GM12878 (cell line): Measurements from ENCODE around the gene PROC. TPM values are rescaled to one million over a fixed set of nuclear protein-coding genes. Genes with fewer than 3 reads are reported as not detected.

Source experiments
- ATAC-seq: fragments of 200-7000 bp; cut with Tn5 transposase; 3 replicates; pipeline ENCODE4 v1.9.1; 2020; ENCODE audit warnings: mild to moderate bottlenecking, moderate library complexity
- BruUV-seq: library from RNA; stranded (reverse); fragments of 400-500 nt; replicated peaks from 2 replicates; lab custom pipeline; 2021; lab: Mats Ljungman, UMichigan
- CTCF ChIA-PET: fragments of 300-600 bp; sonication (Branson Sonifier 250); formaldehyde crosslinking; extraction: SDS; loops from one replicate; lab custom pipeline; 2021; ENCODE audit warnings: inconsistent platforms; lab: Yijun Ruan, JAX
- POLR2A ChIA-PET: fragments of 350-600 bp; formaldehyde crosslinking; extraction: SDS; loops from one replicate; lab custom pipeline; 2021; ENCODE audit warnings: inconsistent platforms; lab: Charles Lee
- RAD21 ChIA-PET: fragments of 300-600 bp; sonication (Branson Sonifier 250); formaldehyde crosslinking; loops from one replicate; lab custom pipeline; 2023; ENCODE audit warnings: antibody characterized with exemption; ENCODE audit not compliant: unreplicated experiment; lab: Charles Lee
- SMC1A ChIA-PET: fragments of 300-600 bp; sonication (Branson Sonifier 250); formaldehyde crosslinking; loops from one replicate; lab custom pipeline; 2023; ENCODE audit not compliant: unreplicated experiment, uncharacterized antibody; lab: Charles Lee
- DNase-seq: peaks from one replicate; pipeline ENCODE4 v3.0.0-alpha.2; 2011; ENCODE audit warnings: low read depth, low spot score
- FAIRE-seq: peaks from 3 replicates; lab custom pipeline; 2011; peaks lifted over from hg19 to GRCh38; lab: Jason Lieb, UNC
- H2AFZ ChIP-seq: 2 replicates; pipeline ENCODE4 v1.6.0; 2011; ENCODE audit warnings: low read depth, low read length, control low read depth; ENCODE audit not compliant: control insufficient read depth
- H3K27ac ChIP-seq: 2 replicates; pipeline ENCODE4 v1.5.1; 2011; ENCODE audit warnings: control low read depth; ENCODE audit not compliant: control insufficient read depth, insufficient read depth
- H3K27me3 ChIP-seq, 2 experiments: replicated peaks in 1 of 2; 2 replicates each; pipeline versions ENCODE4 v1.6.0 to v1.6.1; 2011; ENCODE audit warnings: low read length in 1 of 2; ENCODE audit not compliant: control insufficient read depth in 2 of 2, insufficient read depth in 2 of 2
- H3K36me3 ChIP-seq, 2 experiments: 2 replicates each; pipeline ENCODE4 v1.5.1; 2011; ENCODE audit warnings: low read length in 1 of 2; ENCODE audit not compliant: control insufficient read depth in 2 of 2, insufficient read depth in 2 of 2
- H3K4me1 ChIP-seq: 2 replicates; pipeline ENCODE4 v1.6.1; 2011; ENCODE audit warnings: mild to moderate bottlenecking, low read length, moderate library complexity, mixed read lengths; ENCODE audit not compliant: control insufficient read depth, insufficient read depth
- H3K4me2 ChIP-seq: 2 replicates; pipeline ENCODE4 v1.6.0; 2011; ENCODE audit warnings: control low read depth; ENCODE audit not compliant: control insufficient read depth, insufficient read depth
- H3K4me3 ChIP-seq: fragments of 200-600 bp; sonication (generic); 2 replicates; pipeline ENCODE4 v1.5.1; 2016
- H3K79me2 ChIP-seq: 2 replicates; pipeline ENCODE4 v1.6.0; 2011; ENCODE audit warnings: low read length; ENCODE audit not compliant: control insufficient read depth, insufficient read depth
- H3K9ac ChIP-seq: 2 replicates; pipeline ENCODE4 v1.8.0; 2011; ENCODE audit warnings: low read length, control low read depth, mixed read lengths; ENCODE audit not compliant: control insufficient read depth, insufficient read depth
- H3K9me3 ChIP-seq: replicated peaks from 3 replicates; pipeline ENCODE4 v1.5.1; 2011; ENCODE audit warnings: mild to moderate bottlenecking, low read length; ENCODE audit not compliant: control insufficient read depth, insufficient read depth
- H4K20me1 ChIP-seq: 2 replicates; pipeline ENCODE4 v1.6.0; 2011; ENCODE audit not compliant: control insufficient read depth, insufficient read depth
- POLR2AphosphoS5 ChIP-seq: IDR thresholded peaks from 2 replicates; pipeline ENCODE4 v1.6.1; 2011; ENCODE audit warnings: mild to moderate bottlenecking, low read length, inconsistent platforms
- RAD51 ChIP-seq: fragments of 450-650 bp; IDR thresholded peaks from 2 replicates; pipeline ENCODE4 v1.6.1; 2016; ENCODE audit warnings: moderate library complexity, mild to moderate bottlenecking, inconsistent platforms
- RBBP5 ChIP-seq: fragments of 200-600 bp; sonication (generic); conservative IDR thresholded peaks from 2 replicates; pipeline ENCODE4 v1.6.1; 2016
- SIN3A ChIP-seq: IDR thresholded peaks from 2 replicates; pipeline ENCODE4 v1.6.1; 2012; ENCODE audit warnings: low read depth, low read length, improper control_type of control experiment
- SIX5 ChIP-seq: IDR thresholded peaks from 2 replicates; pipeline ENCODE4 v1.6.1; 2011; ENCODE audit warnings: mild to moderate bottlenecking, low read depth, low read length, moderate library complexity; ENCODE audit not compliant: severe bottlenecking
- SMARCA5 ChIP-seq: fragments of 450-650 bp; IDR thresholded peaks from 2 replicates; pipeline ENCODE4 v1.6.1; 2017; ENCODE audit warnings: mild to moderate bottlenecking
- SP1 ChIP-seq: IDR thresholded peaks from one replicate; pipeline ENCODE4 v1.6.1; 2011; ENCODE audit warnings: low read depth, low read length
- SPI1 ChIP-seq: IDR thresholded peaks from 2 replicates; pipeline ENCODE4 v1.6.1; 2011; ENCODE audit warnings: low read depth, mild to moderate bottlenecking, low read length, moderate library complexity, borderline replicate concordance; ENCODE audit not compliant: insufficient read depth
- WGBS: methylation state at CpG from one replicate; pipeline ENCODE4 v1.1.6; 2016; ENCODE audit warnings: low lambda C conversion rate; ENCODE audit not compliant: insufficient replicate concordance, insufficient coverage; ENCODE audit errors: missing lambda C conversion rate; 5-methylcytosine and 5-hydroxymethylcytosine counted together
- in situ Hi-C: fragments of 300-500 bp; cut with MboI; formaldehyde crosslinking; loops from 9 replicates; pipeline ENCODE4 v1.14.3; 2018; ENCODE audit warnings: mixed read lengths
- intact Hi-C: fragments of 100-400 bp; cut with micrococcal nuclease; formaldehyde crosslinking; loops from one replicate; pipeline ENCODE4 v1.14.2; 2022; ENCODE audit not compliant: unreplicated experiment
- polyA plus RNA-seq, 11 experiments: library from polyadenylated mRNA; depleted of rRNA in 4 of 11; unstranded in 6 of 11; stranded (reverse) in 5 of 11; fragments of >200 nt; fragmentation: Nextera tagmentation in 4 of 11; fragmentation: Illumina TruSeq in 1 of 11; extraction: Ambion mirVana in 4 of 11; extraction: Trizol in 1 of 11; gene quantifications; 1 replicate in 1 of 11; 2 replicates in 10 of 11; pipeline versions ENCODE4 v1.2.1 to v1.2.3, GENCODE V29; 2011 to 2016; ENCODE audit warnings: inconsistent platforms in 2 of 11, missing spikeins in 2 of 11, low read depth in 1 of 11
- total RNA-seq, 4 experiments: library from RNA; depleted of rRNA in 3 of 4; stranded (reverse); fragments of >200 nt in 3 of 4; fragmentation: Illumina TruSeq in 1 of 4; extraction: Trizol in 1 of 4; gene quantifications; 2 replicates each; pipeline versions ENCODE4 v1.2.1 to v1.2.3, GENCODE V29; 2013 to 2021

PROC gene
- total and polyA plus RNA-seq, 10 of the 15 experiments (the other 5 are each of a cell fraction or from before 2014, with no cell fraction given): not detected

DNA sequence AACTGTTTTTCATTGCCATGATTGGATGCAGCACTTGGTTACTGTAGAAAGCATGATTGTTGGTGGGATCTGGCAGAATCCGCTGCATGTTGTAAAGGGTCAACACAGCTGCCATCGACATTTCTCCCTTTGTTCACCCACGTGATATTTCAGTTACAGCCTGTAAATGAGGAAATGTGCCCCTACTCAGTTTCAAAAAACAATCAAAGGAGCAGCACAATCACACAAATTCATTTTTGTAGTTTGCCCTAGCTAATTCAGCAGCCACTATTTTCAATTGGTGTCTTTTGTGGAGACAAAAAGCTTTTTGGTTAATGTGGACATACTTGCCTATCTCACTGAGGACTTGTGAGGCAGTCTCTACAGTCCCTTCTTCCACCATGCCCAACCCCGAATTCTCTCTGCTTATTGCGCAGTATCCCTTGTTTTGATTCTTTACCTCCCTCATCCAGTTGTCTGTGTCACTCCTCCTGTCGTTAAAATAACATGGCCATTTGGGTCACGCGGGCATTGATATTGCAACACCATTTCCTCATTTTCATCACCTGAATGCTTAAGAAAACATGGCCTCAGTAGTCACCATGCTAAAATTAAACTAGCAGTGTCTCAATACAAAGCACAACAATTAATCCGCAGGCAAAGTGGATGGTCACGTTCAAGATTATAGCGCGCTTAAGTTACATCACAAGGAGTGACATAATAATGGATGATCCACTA, 6.4 kb upstream of the PROC start:
- DNase-seq: no peak

DNA sequence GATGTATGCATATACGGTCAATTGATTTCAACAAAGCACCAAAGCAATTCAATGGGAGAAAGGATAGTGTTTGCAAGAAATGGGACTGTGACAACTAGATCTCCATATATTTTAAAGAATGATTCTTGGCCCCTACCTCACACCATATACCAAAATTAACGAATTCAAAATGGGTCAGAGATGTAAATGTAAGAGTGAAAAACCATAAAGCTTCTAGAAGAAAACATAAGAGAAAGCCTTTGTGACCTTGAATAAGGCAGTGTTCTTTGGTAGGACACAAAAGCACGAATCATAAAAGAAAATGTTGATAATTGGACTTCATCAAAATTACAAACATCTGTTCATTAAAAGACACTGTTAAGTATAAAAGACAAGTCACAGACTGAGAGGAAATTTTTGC, 5.0 kb upstream of the PROC start:
- in situ Hi-C loops: no loop called here
- 76% methylated on average over 3 of the region's 3 CpGs for WGBS
- Histone ChIP-seq H3K36me3 (no peaks in the 10 kb centered on the region), H3K27ac (no peak overlapping the region), H3K4me1 (peaks cover 22% of the 10 kb centered on the region), H4K20me1 (no peaks in the 10 kb centered on the region), H3K79me2 (no peaks in the 10 kb centered on the region), H3K27me3 (peaks cover 0 to 5% of the 10 kb centered on the region in 2 experiments; a peak in 2 of 4 replicates), H2AFZ (no peak overlapping the region), H3K9me3 (no peaks in the 10 kb centered on the region), H3K9ac (no peak overlapping the region), H3K4me3 (no peak overlapping the region), H3K4me2 (no peak overlapping the region)
- POLR2A ChIA-PET: interaction anchor here (1.2 kb wide), 1 partner anchor 24 kb away, joined by 4 read pairs; no protein-coding TSS in a partner anchor
- DNase-seq (no peak), FAIRE-seq (no peak), ATAC-seq (no peak)
- TF ChIP-seq SIX5: no peak
- TF ChIP-seq RBBP5: no peak
- TF ChIP-seq SIN3A: no peak
- TF ChIP-seq SPI1: no peak
- no peak for TF ChIP-seq POLR2AphosphoS5
- no peak for TF ChIP-seq SMARCA5
- intact Hi-C loops: no loop called here
- BruUV-seq: no TSS peak
- SMC1A ChIA-PET: interaction anchor here (1.6 kb wide), 1 partner anchor 71 kb away, joined by 3 read pairs; no protein-coding TSS in a partner anchor
- CTCF ChIA-PET: interaction anchor here (0.8 to 2.4 kb wide), 7 partner anchors 9 to 178 kb away, joined by 3 to 8 read pairs (median 4); no protein-coding TSS in a partner anchor
- RAD21 ChIA-PET: interaction anchor here (0.8 to 1.0 kb wide), 2 partner anchors 41 to 66 kb away, joined by 3 read pairs; no protein-coding TSS in a partner anchor

More for the DNA sequence above, 6.4 kb upstream of the PROC start:
- Histone ChIP-seq H3K4me2 (peak overlapping the region; percentile 17), H3K36me3 (no peaks in the 10 kb centered on the region), H3K4me3 (peak overlapping the region; percentile 27; the same call in 1 of the 2 replicates), H3K79me2 (no peaks in the 10 kb centered on the region), H3K27me3 (peaks cover 0 to 5% of the 10 kb centered on the region in 2 experiments; a peak in 1 of 4 replicates), H4K20me1 (no peaks in the 10 kb centered on the region), H3K4me1 (peaks cover 21% of the 10 kb centered on the region), H3K9me3 (no peaks in the 10 kb centered on the region), H2AFZ (peak overlapping the region; percentile 2), H3K27ac (peak overlapping the region; percentile 28; the same call in 1 of the 2 replicates), H3K9ac (no peak overlapping the region)
- intact Hi-C loops: loop anchor here (2.0 kb wide), 1 partner anchor 57 kb away; no protein-coding TSS in a partner anchor
- WGBS: 73% methylated on average over 12 of the region's 12 CpGs
- no TSS peak for BruUV-seq
- ChIA-PET POLR2A (no interaction called here), CTCF (interaction anchor here (0.5 to 1.0 kb wide), 2 partner anchors 26 to 498 kb away, joined by 3 to 4 read pairs; no protein-coding TSS in a partner anchor), SMC1A (interaction anchor here (1.0 to 1.9 kb wide), 2 partner anchors 23 to 103 kb away, joined by 3 to 8 read pairs; no protein-coding TSS in a partner anchor), RAD21 (interaction anchor here (1.0 kb wide), 1 partner anchor 68 kb away, joined by 3 read pairs; no protein-coding TSS in a partner anchor)
- TF ChIP-seq SP1 (no peak), RAD51 (0 out of 2 replicates have a peak, but pooled peaks have one; percentile 18), SPI1 (peak; percentile 44; the same call in 1 of the 2 replicates)
- ATAC-seq (no peak), FAIRE-seq (peak; percentile 72)
- in situ Hi-C loops: no loop called here
